Transverse colon (tissue), 4 donors: Measurements from ENCODE around the gene DOCK3.

Experiments
- POLR2A ChIP-seq: fragments of 450-650 bp; IDR thresholded peaks from one replicate; pipeline ENCODE4 v1.6.1; 2016; ENCODE audit warnings: antibody characterized with exemption, mild to moderate bottlenecking, moderate library complexity
- POLR2AphosphoS5 ChIP-seq, 3 donors: sonication (generic); formaldehyde crosslinking; IDR thresholded peaks; one replicate each; pipeline ENCODE4 v1.6.1; 2016; ENCODE audit warnings: antibody characterized with exemption in 3 of 3
- TF ChIP-seq, protein P1 (sequence below), 5 experiments: fragments of 200-600 bp in 3 of 5; fragments of 450-650 bp in 2 of 5; sonication (generic) in 3 of 5; IDR thresholded peaks; 1 replicate in 2 of 5; 2 replicates in 3 of 5; pipeline ENCODE4 v1.5.1; 2016 to 2017; ENCODE audit warnings: antibody characterized with exemption in 5 of 5, inconsistent platforms in 3 of 5, mild to moderate bottlenecking in 2 of 5, moderate library complexity in 1 of 5

DNA sequence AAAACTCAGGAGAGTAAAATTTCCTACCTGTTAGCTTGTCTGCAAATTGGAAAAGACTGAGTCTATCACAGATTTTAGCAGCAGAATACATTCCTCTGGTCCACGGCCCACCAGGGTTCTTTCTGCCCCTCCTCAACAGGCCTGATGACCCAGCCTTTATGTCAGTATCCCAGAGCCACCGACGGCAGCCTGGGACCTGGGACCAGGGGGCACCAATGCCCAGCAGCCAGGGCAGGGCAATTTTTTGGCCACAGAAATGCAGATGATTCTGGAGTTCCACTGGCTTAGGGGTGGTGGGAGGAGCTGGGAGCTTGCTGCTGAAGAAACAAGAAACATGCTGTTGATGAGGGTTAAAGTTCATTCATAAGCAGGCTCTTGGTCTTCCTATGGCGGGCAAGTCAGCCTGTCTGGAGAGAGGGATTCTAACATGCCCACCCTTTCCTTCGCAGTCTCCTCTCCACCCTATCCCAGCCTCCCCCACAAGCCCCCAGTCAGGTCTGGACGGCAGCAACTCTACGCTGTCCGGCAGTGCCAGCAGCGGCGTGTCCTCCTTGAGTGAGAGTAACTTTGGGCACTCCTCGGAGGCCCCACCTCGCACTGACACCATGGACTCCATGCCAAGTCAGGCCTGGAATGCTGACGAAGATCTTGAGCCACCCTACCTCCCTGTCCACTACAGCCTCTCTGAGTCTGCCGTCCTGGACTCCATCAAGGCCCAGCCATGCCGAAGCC is 706.0 kb downstream of the DOCK3 start:
- TF ChIP-seq, protein P1, sequence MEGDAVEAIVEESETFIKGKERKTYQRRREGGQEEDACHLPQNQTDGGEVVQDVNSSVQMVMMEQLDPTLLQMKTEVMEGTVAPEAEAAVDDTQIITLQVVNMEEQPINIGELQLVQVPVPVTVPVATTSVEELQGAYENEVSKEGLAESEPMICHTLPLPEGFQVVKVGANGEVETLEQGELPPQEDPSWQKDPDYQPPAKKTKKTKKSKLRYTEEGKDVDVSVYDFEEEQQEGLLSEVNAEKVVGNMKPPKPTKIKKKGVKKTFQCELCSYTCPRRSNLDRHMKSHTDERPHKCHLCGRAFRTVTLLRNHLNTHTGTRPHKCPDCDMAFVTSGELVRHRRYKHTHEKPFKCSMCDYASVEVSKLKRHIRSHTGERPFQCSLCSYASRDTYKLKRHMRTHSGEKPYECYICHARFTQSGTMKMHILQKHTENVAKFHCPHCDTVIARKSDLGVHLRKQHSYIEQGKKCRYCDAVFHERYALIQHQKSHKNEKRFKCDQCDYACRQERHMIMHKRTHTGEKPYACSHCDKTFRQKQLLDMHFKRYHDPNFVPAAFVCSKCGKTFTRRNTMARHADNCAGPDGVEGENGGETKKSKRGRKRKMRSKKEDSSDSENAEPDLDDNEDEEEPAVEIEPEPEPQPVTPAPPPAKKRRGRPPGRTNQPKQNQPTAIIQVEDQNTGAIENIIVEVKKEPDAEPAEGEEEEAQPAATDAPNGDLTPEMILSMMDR (IDR thresholded peaks at IDR 0.05) = no peak
- no peak for TF ChIP-seq POLR2A
- no peak for TF ChIP-seq POLR2AphosphoS5 (IDR thresholded peaks at IDR 0.05)
